Esophagus muscularis mucosa (tissue), 4 donors: Measurements from ENCODE around the gene PARD6G. TPM values are rescaled to one million over a fixed set of nuclear protein-coding genes. Genes with fewer than 3 reads are reported as not detected.

Experiments
- DNase-seq: peaks from one replicate; pipeline ENCODE4 v3.0.0-alpha.2; 2017; ENCODE audit errors: extremely low spot score
- H3K27ac ChIP-seq, 4 donors: fragments of 200-600 bp; sonication (generic); replicated peaks in 1 of 4; 1 replicate in 3 of 4; 2 replicates in 1 of 4; pipeline ENCODE4 v1.5.1; 2016 to 2019; ENCODE audit warnings: mild to moderate bottlenecking in 1 of 4
- H3K27me3 ChIP-seq, 4 donors: fragments of 200-600 bp; sonication (generic); one replicate each; pipeline versions ENCODE4 v1.5.1 to v1.6.0; 2016 to 2019
- H3K36me3 ChIP-seq, 4 donors: fragments of 200-600 bp; sonication (generic); one replicate each; pipeline ENCODE4 v1.5.1; 2016 to 2019
- H3K4me1 ChIP-seq, 4 donors: fragments of 200-600 bp; sonication (generic); one replicate each; pipeline ENCODE4 v1.5.1; 2016 to 2019
- H3K4me3 ChIP-seq, 4 donors: fragments of 200-600 bp; sonication (generic); 1 replicate in 2 of 4; 2 replicates in 2 of 4; pipeline ENCODE4 v1.5.1; 2016 to 2019; ENCODE audit warnings: mild to moderate bottlenecking in 4 of 4, moderate library complexity in 1 of 4
- H3K9me3 ChIP-seq, 4 donors: fragments of 200-600 bp; sonication (generic); 1 replicate in 3 of 4; 2 replicates in 1 of 4; pipeline ENCODE4 v1.5.1; 2016 to 2019
- CTCF ChIP-seq, 3 experiments: fragments of 200-600 bp in 2 of 3; fragments of 450-650 bp in 1 of 3; sonication (generic) in 2 of 3; IDR thresholded peaks; one replicate each; pipeline ENCODE4 v1.5.1; 2017 to 2019; ENCODE audit warnings: antibody characterized with exemption in 3 of 3, mild to moderate bottlenecking in 2 of 3, moderate library complexity in 1 of 3
- EP300 ChIP-seq: sonication (generic); formaldehyde crosslinking; IDR thresholded peaks from one replicate; pipeline ENCODE4 v1.6.1; 2017; ENCODE audit warnings: antibody characterized with exemption
- POLR2A ChIP-seq: fragments of 450-650 bp; IDR thresholded peaks from one replicate; pipeline ENCODE4 v1.6.1; 2017; ENCODE audit warnings: antibody characterized with exemption, moderate library complexity, mild to moderate bottlenecking, low read depth
- POLR2AphosphoS5 ChIP-seq, 2 donors: sonication (generic); formaldehyde crosslinking; IDR thresholded peaks; one replicate each; pipeline ENCODE4 v1.6.1; 2017; ENCODE audit warnings: antibody characterized with exemption in 2 of 2
- WGBS: methylation state at CpG from one replicate; pipeline ENCODE4 v1.1.5; 2018; 5-methylcytosine and 5-hydroxymethylcytosine counted together
- intact Hi-C: fragments of 100-400 bp; cut with DNase I; formaldehyde crosslinking; loops from one replicate; pipeline ENCODE4 v1.15.1; 2023
- total RNA-seq, 4 donors: library from RNA; depleted of rRNA; stranded (reverse); fragments of >200 nt; gene quantifications; one replicate each; pipeline versions ENCODE4 v1.1.0 to v1.2.1, GENCODE V29; 2016

Gene PARD6G
- total RNA-seq, 4 donors from 2014 or later = 5.4 to 11.3 (median 10.4) TPM

GRCh38 chr18:80109676-80110078, 137.6 kb downstream of the PARD6G start:
- H3K9me3 ChIP-seq = no peaks in the 10 kb centered on the region
- H3K4me3 ChIP-seq = peak overlapping the region; percentile 68 to 89 (median 80)
- intact Hi-C loops = loop anchor here (5.0 kb wide), 2 partner anchors 38 to 72 kb away; no protein-coding TSS in a partner anchor
- no peaks in the 10 kb centered on the region for H3K36me3 ChIP-seq
- TF ChIP-seq POLR2A = no peak
- no peak for TF ChIP-seq CTCF (IDR thresholded peaks at IDR 0.05)
- TF ChIP-seq EP300 = no peak
- TF ChIP-seq POLR2AphosphoS5 (IDR thresholded peaks at IDR 0.05) = no peak
- under 1% methylated on average over 34 of the region's 34 CpGs for WGBS
- H3K27me3 ChIP-seq = no peaks in the 10 kb centered on the region
- DNase-seq = peak; percentile 89
- peaks cover 13 to 57% (median 37%) of the 10 kb centered on the region in 4 donors for H3K4me1 ChIP-seq
- H3K27ac ChIP-seq = peak overlapping the region; percentile 93 to 96 (median 95)

GRCh38 chr18:80108739-80109675, 138.3 kb downstream of the PARD6G start, which contains the start of gene ADNP2:
ADNP2 (plus strand) TSS chr18:80109262; CDS start chr18:80117543, 8,281 bp downstream.
- no peaks in the 10 kb centered on the region for H3K36me3 ChIP-seq
- intact Hi-C loops = loop anchor here (5.0 kb wide), 1 partner anchor 72 kb away; no protein-coding TSS in a partner anchor
- H3K27me3 ChIP-seq = no peaks in the 10 kb centered on the region
- peak within 1 kb of the TSS; percentile 68 to 89 (median 80) for H3K4me3 ChIP-seq
- H3K9me3 ChIP-seq = no peaks in the 10 kb centered on the region
- TF ChIP-seq POLR2AphosphoS5 (IDR thresholded peaks at IDR 0.05) (peak; percentile 83 to 89), CTCF (IDR thresholded peaks at IDR 0.05) (no peak), EP300 (no peak), POLR2A (peak; percentile 10)
- peaks cover 13 to 60% (median 38%) of the 10 kb centered on the region in 4 donors for H3K4me1 ChIP-seq
- DNase-seq = peak; percentile 97
- H3K27ac ChIP-seq = peak within 1 kb of the TSS; percentile 93 to 96 (median 95)
- 2% methylated on average over 48 of the region's 76 CpGs for WGBS

- TF ChIP-seq CTCF (IDR thresholded peaks at IDR 0.05) (no peak), POLR2A (no peak), EP300 (no peak), POLR2AphosphoS5 (IDR thresholded peaks at IDR 0.05) (no peak)
- Histone ChIP-seq H3K4me1 (peaks cover 8 to 60% (median 38%) of the 10 kb centered on the region in 4 donors), H3K9me3 (no peaks in the 10 kb centered on the region), H3K4me3 (no peak overlapping the region), H3K27ac (peak overlapping the region; percentile 93 to 96 (median 95)), H3K36me3 (no peaks in the 10 kb centered on the region), H3K27me3 (no peaks in the 10 kb centered on the region)
- intact Hi-C loops = loop anchor here (5.0 kb wide), 1 partner anchor 71 kb away; no protein-coding TSS in a partner anchor
- DNase-seq = peak; percentile 88
- WGBS = 94% methylated on average over 23 of the region's 23 CpGs
Observed at GRCh38 chr18:80108121-80108536, 139.2 kb downstream of the PARD6G start.

GRCh38 chr18:80107426-80107825, 139.9 kb downstream of the PARD6G start:
- intact Hi-C loops = loop anchor here (2.0 to 5.0 kb wide), 2 partner anchors 70 to 119 kb away; partner anchors contain the start of gene TXNL4A
- no peak overlapping the region for H3K4me3 ChIP-seq
- 73% methylated on average over 10 of the region's 10 CpGs for WGBS
- no peaks in the 10 kb centered on the region for H3K36me3 ChIP-seq
- peak; percentile 87 for DNase-seq
- TF ChIP-seq CTCF (IDR thresholded peaks at IDR 0.05) (no peak), POLR2A (no peak), POLR2AphosphoS5 (IDR thresholded peaks at IDR 0.05) (no peak), EP300 (no peak)
- H3K27me3 ChIP-seq = no peaks in the 10 kb centered on the region
- no peaks in the 10 kb centered on the region for H3K9me3 ChIP-seq
- peak overlapping the region in 3 of 4 donors; percentile 94 to 96 (median 96) for H3K27ac ChIP-seq
- peaks cover 8 to 60% (median 37%) of the 10 kb centered on the region in 4 donors for H3K4me1 ChIP-seq

Other genes starting within 250 kb of the PARD6G start
- 10 to 100 TPM; 22.0 to 32.0 (median 25.6) TPM for gene RBFA, start 213.1 kb downstream of the PARD6G start, total RNA-seq
- gene ADNP2, start 138.3 kb downstream of the PARD6G start, total RNA-seq = 10 to 100 TPM; 17.1 to 18.9 (median 17.3) TPM